H1 (cell line): Measurements from ENCODE around the gene SEMA6A. TPM values are rescaled to one million over a fixed set of nuclear protein-coding genes. Genes with fewer than 3 reads are reported as not detected.

Experiments
- polyA plus RNA-seq, 7 experiments: library from polyadenylated mRNA; depleted of rRNA in 3 of 7; stranded (reverse) in 5 of 7; unstranded in 2 of 7; fragments of >200 nt in 5 of 7; fragments of 200-250 nt in 2 of 7; gene quantifications; 1 replicate in 5 of 7; 2 replicates in 1 of 7; 4 replicates in 1 of 7; pipeline versions ENCODE4 v1.2.1 to v1.2.3, GENCODE V29; 2011 to 2013; ENCODE audit warnings: missing spikeins in 2 of 7, mixed read lengths in 2 of 7
- total RNA-seq: library from RNA; stranded (reverse); fragmentation: NEBNext Ultra II Directional; extraction: Animal tissue kit (Norgen Biotek cat#: 25700); gene quantifications from 2 replicates; pipeline ENCODE4 v1.2.1, GENCODE V29; 2021
- TF ChIP-seq, protein P1 (sequence below): fragments of 300-600 bp; sonication (generic); IDR thresholded peaks from 2 replicates; pipeline ENCODE4 v1.7.1; 2012; ENCODE audit warnings: low read length, moderate library complexity, mild to moderate bottlenecking, inconsistent platforms; ENCODE audit not compliant: insufficient replicate concordance

The SEMA6A gene
- total and polyA plus RNA-seq, 2 of the 8 experiments (the other 6 are each of a cell fraction or from before 2014, with no cell fraction given): 78.3 to 277 TPM

DNA sequence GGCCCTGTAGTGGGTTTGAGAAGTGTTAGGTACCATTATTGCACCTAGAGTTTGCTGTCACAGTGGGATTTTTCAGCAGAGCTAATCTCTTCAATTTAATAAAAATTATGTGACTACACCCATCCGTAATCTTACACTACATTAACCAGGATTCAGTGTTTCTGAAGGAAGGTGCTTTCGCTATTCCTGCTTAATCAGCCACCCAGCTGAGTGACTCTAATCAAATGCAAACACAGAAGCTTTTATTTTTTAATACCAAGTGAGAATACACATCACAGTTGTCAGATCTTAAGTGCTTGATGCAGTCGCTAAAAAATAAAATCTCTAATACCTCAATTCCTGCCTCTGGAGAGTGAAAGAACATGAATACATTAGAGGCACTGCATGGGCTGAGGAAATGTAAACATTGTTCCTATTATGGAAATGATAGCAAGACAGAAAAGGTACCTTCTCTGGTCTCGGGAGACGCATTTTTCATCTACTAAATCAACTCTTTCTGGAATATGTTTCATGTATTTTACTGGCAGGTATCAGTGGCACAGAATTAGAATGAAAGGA, 125.7 kb downstream of the SEMA6A start (continued):
- TF ChIP-seq, protein P1, sequence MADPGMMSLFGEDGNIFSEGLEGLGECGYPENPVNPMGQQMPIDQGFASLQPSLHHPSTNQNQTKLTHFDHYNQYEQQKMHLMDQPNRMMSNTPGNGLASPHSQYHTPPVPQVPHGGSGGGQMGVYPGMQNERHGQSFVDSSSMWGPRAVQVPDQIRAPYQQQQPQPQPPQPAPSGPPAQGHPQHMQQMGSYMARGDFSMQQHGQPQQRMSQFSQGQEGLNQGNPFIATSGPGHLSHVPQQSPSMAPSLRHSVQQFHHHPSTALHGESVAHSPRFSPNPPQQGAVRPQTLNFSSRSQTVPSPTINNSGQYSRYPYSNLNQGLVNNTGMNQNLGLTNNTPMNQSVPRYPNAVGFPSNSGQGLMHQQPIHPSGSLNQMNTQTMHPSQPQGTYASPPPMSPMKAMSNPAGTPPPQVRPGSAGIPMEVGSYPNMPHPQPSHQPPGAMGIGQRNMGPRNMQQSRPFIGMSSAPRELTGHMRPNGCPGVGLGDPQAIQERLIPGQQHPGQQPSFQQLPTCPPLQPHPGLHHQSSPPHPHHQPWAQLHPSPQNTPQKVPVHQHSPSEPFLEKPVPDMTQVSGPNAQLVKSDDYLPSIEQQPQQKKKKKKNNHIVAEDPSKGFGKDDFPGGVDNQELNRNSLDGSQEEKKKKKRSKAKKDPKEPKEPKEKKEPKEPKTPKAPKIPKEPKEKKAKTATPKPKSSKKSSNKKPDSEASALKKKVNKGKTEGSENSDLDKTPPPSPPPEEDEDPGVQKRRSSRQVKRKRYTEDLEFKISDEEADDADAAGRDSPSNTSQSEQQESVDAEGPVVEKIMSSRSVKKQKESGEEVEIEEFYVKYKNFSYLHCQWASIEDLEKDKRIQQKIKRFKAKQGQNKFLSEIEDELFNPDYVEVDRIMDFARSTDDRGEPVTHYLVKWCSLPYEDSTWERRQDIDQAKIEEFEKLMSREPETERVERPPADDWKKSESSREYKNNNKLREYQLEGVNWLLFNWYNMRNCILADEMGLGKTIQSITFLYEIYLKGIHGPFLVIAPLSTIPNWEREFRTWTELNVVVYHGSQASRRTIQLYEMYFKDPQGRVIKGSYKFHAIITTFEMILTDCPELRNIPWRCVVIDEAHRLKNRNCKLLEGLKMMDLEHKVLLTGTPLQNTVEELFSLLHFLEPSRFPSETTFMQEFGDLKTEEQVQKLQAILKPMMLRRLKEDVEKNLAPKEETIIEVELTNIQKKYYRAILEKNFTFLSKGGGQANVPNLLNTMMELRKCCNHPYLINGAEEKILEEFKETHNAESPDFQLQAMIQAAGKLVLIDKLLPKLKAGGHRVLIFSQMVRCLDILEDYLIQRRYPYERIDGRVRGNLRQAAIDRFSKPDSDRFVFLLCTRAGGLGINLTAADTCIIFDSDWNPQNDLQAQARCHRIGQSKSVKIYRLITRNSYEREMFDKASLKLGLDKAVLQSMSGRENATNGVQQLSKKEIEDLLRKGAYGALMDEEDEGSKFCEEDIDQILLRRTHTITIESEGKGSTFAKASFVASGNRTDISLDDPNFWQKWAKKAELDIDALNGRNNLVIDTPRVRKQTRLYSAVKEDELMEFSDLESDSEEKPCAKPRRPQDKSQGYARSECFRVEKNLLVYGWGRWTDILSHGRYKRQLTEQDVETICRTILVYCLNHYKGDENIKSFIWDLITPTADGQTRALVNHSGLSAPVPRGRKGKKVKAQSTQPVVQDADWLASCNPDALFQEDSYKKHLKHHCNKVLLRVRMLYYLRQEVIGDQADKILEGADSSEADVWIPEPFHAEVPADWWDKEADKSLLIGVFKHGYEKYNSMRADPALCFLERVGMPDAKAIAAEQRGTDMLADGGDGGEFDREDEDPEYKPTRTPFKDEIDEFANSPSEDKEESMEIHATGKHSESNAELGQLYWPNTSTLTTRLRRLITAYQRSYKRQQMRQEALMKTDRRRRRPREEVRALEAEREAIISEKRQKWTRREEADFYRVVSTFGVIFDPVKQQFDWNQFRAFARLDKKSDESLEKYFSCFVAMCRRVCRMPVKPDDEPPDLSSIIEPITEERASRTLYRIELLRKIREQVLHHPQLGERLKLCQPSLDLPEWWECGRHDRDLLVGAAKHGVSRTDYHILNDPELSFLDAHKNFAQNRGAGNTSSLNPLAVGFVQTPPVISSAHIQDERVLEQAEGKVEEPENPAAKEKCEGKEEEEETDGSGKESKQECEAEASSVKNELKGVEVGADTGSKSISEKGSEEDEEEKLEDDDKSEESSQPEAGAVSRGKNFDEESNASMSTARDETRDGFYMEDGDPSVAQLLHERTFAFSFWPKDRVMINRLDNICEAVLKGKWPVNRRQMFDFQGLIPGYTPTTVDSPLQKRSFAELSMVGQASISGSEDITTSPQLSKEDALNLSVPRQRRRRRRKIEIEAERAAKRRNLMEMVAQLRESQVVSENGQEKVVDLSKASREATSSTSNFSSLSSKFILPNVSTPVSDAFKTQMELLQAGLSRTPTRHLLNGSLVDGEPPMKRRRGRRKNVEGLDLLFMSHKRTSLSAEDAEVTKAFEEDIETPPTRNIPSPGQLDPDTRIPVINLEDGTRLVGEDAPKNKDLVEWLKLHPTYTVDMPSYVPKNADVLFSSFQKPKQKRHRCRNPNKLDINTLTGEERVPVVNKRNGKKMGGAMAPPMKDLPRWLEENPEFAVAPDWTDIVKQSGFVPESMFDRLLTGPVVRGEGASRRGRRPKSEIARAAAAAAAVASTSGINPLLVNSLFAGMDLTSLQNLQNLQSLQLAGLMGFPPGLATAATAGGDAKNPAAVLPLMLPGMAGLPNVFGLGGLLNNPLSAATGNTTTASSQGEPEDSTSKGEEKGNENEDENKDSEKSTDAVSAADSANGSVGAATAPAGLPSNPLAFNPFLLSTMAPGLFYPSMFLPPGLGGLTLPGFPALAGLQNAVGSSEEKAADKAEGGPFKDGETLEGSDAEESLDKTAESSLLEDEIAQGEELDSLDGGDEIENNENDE: no peak
